ENCODE data around the gene BAZ1A.

BAZ1A gene

GRCh38 chr14:34873589-34874385 lies 1.4 kb downstream of the BAZ1A start:
- DNase-seq (ENCODE audit: low read depth): peak; percentile 67
- no peak for TF ChIP-seq CTCF (conservative IDR thresholded peaks at IDR 0.05; ENCODE audit: low read length)
- H3K4me3 ChIP-seq (ENCODE audit: low read length): peak overlapping the region; percentile 80

GRCh38 chr14:34872822-34873588 lies 2.2 kb downstream of the BAZ1A start:
- H3K4me3 ChIP-seq (ENCODE audit: low read length): peak overlapping the region; percentile 80
- peak; percentile 55 for DNase-seq (ENCODE audit: low read depth)
- TF ChIP-seq CTCF (conservative IDR thresholded peaks at IDR 0.05; ENCODE audit: low read length): no peak

- no peak overlapping the region for H3K4me3 ChIP-seq (ENCODE audit: low read length)
- no peak for TF ChIP-seq CTCF (conservative IDR thresholded peaks at IDR 0.05; ENCODE audit: low read length)
- no peak for DNase-seq (ENCODE audit: low read depth)
These were observed 8.0 kb downstream of the BAZ1A start for GRCh38 chr14:34867199-34867598.

- DNase-seq (ENCODE audit: low read depth): no peak
- TF ChIP-seq CTCF (conservative IDR thresholded peaks at IDR 0.05; ENCODE audit: low read length): no peak
- H3K4me3 ChIP-seq (ENCODE audit: low read length): no peak overlapping the region
These were observed 9.1 kb downstream of the BAZ1A start for GRCh38 chr14:34865889-34866574.

- TF ChIP-seq CTCF (conservative IDR thresholded peaks at IDR 0.05; ENCODE audit: low read length): no peak
- H3K4me3 ChIP-seq (ENCODE audit: low read length): no peak overlapping the region
- no peak for DNase-seq (ENCODE audit: low read depth)
These were observed 11.3 kb downstream of the BAZ1A start for GRCh38 chr14:34863844-34864243.

- H3K4me3 ChIP-seq (ENCODE audit: low read length): no peak overlapping the region
- no peak for TF ChIP-seq CTCF (conservative IDR thresholded peaks at IDR 0.05; ENCODE audit: low read length)
- no peak for DNase-seq (ENCODE audit: low read depth)
These were observed 16.4 kb downstream of the BAZ1A start for GRCh38 chr14:34858765-34859164.
